ENCODE results near the gene ARHGEF17.

DNA sequence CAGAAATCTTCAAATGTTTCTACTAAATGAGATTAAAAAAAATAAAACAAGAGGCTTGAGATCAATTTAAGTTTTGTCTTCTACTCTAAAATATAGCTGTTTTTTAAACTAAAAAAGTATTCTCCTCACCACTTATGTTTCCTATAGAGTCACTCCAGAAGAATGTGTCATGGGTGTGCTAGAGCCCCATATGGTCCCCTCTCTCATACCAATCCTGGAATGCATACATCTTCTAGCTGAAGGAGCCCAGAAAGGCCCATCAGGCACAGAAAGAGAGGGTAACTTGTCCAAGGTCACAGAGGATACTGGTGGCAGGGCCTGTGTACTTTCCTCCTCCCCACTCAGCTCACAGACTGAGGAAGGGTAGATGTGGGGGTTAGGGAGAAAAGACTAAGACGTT, 102.6 kb downstream of the ARHGEF17 start:
- TF ChIP-seq EZH2 (IDR thresholded peaks at IDR 0.05; ENCODE audit: insufficient read depth, poor library complexity, severe bottlenecking) (no peak), EZH2phosphoT487 (IDR thresholded peaks at IDR 0.05; ENCODE audit: insufficient read depth, low read depth) (no peak)

Measured in GM23248 (cell line).